Measurements from ENCODE around the gene PNO1.

DNA sequence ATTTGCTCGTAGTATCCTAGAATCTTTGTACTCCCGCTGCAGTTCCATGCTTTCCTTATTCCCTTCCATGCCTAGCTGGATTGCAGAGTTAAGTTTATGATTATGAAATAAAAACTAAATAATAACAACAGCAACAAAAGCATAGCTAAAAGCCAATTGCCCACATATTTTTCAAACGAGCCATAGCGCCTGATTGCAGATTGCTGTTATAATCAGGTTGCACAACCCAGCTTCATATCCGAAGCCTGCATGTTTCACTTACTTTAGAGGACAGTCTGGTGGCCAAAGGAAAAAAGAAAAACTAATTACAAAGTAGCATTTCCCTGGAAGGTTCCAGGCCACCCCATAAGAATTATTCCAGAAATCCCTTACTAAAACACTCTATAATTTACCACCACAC, 31.9 kb upstream of the PNO1 start:
- TF ChIP-seq EZH2phosphoT487 (IDR thresholded peaks at IDR 0.05; ENCODE audit: unreplicated experiment) (no peak), JUNB (IDR thresholded peaks at IDR 0.05; ENCODE audit: unreplicated experiment) (no peak), CREB1 (CRISPR knock-in tag; IDR thresholded peaks at IDR 0.05; ENCODE audit: low read depth) (no peak), POLR2AphosphoS5 (IDR thresholded peaks at IDR 0.05; ENCODE audit: low read depth) (no peak), EZH2 (IDR thresholded peaks at IDR 0.05; ENCODE audit: low read depth, unreplicated experiment) (no peak), ZNF331 (CRISPR knock-in tag; IDR thresholded peaks at IDR 0.05; ENCODE audit: low read depth) (no peak), NANOG (IDR thresholded peaks at IDR 0.05; ENCODE audit: borderline replicate concordance) (no peak)
- TF ChIP-seq, protein P1, sequence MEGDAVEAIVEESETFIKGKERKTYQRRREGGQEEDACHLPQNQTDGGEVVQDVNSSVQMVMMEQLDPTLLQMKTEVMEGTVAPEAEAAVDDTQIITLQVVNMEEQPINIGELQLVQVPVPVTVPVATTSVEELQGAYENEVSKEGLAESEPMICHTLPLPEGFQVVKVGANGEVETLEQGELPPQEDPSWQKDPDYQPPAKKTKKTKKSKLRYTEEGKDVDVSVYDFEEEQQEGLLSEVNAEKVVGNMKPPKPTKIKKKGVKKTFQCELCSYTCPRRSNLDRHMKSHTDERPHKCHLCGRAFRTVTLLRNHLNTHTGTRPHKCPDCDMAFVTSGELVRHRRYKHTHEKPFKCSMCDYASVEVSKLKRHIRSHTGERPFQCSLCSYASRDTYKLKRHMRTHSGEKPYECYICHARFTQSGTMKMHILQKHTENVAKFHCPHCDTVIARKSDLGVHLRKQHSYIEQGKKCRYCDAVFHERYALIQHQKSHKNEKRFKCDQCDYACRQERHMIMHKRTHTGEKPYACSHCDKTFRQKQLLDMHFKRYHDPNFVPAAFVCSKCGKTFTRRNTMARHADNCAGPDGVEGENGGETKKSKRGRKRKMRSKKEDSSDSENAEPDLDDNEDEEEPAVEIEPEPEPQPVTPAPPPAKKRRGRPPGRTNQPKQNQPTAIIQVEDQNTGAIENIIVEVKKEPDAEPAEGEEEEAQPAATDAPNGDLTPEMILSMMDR (conservative IDR thresholded peaks at IDR 0.05; ENCODE audit: low read depth in 2 of 2) = no peak
- TF ChIP-seq, protein P2, sequence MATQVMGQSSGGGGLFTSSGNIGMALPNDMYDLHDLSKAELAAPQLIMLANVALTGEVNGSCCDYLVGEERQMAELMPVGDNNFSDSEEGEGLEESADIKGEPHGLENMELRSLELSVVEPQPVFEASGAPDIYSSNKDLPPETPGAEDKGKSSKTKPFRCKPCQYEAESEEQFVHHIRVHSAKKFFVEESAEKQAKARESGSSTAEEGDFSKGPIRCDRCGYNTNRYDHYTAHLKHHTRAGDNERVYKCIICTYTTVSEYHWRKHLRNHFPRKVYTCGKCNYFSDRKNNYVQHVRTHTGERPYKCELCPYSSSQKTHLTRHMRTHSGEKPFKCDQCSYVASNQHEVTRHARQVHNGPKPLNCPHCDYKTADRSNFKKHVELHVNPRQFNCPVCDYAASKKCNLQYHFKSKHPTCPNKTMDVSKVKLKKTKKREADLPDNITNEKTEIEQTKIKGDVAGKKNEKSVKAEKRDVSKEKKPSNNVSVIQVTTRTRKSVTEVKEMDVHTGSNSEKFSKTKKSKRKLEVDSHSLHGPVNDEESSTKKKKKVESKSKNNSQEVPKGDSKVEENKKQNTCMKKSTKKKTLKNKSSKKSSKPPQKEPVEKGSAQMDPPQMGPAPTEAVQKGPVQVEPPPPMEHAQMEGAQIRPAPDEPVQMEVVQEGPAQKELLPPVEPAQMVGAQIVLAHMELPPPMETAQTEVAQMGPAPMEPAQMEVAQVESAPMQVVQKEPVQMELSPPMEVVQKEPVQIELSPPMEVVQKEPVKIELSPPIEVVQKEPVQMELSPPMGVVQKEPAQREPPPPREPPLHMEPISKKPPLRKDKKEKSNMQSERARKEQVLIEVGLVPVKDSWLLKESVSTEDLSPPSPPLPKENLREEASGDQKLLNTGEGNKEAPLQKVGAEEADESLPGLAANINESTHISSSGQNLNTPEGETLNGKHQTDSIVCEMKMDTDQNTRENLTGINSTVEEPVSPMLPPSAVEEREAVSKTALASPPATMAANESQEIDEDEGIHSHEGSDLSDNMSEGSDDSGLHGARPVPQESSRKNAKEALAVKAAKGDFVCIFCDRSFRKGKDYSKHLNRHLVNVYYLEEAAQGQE (IDR thresholded peaks at IDR 0.05; ENCODE audit: unreplicated experiment) = no peak
- TF ChIP-seq, protein P3, sequence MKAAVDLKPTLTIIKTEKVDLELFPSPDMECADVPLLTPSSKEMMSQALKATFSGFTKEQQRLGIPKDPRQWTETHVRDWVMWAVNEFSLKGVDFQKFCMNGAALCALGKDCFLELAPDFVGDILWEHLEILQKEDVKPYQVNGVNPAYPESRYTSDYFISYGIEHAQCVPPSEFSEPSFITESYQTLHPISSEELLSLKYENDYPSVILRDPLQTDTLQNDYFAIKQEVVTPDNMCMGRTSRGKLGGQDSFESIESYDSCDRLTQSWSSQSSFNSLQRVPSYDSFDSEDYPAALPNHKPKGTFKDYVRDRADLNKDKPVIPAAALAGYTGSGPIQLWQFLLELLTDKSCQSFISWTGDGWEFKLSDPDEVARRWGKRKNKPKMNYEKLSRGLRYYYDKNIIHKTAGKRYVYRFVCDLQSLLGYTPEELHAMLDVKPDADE (IDR thresholded peaks at IDR 0.05) = no peak
